ENCODE measurements around the gene PSMA3.
A peak's percentile ranks its signal among the peaks of the same experiment; 100 is the strongest.

Gene PSMA3

GRCh38 chr14:58299401-58300330 lies 55.0 kb downstream of the PSMA3 start:
- DNase-seq (ENCODE audit: low read depth), result peak; percentile 21

GRCh38 chr14:58301416-58301815 lies 56.8 kb downstream of the PSMA3 start:
- DNase-seq (ENCODE audit: low read depth), result no peak

- DNase-seq (ENCODE audit: low read depth), result no peak
These were observed 61.1 kb downstream of the PSMA3 start for GRCh38 chr14:58305730-58306129.

GRCh38 chr14:58307597-58308316 lies 63.1 kb downstream of the PSMA3 start:
- DNase-seq (ENCODE audit: low read depth), result no peak

- no peak for DNase-seq (ENCODE audit: low read depth)
These were observed 64.4 kb downstream of the PSMA3 start for GRCh38 chr14:58309086-58309485.

GRCh38 chr14:58313699-58314098 lies 69.1 kb downstream of the PSMA3 start:
- no peak for DNase-seq (ENCODE audit: low read depth)

- DNase-seq (ENCODE audit: low read depth), result peak; percentile 18
These were observed 71.0 kb downstream of the PSMA3 start for GRCh38 chr14:58315606-58316005.

Measured in EH (cell line).